GM23338 (cell line): ENCODE measurements around the gene SLF2.

Experiments used
- EZH2phosphoT487 ChIP-seq: fragments of 200-600 bp; sonication (generic); IDR thresholded peaks from one replicate; pipeline ENCODE4 v1.8.1; 2018; ENCODE audit warnings: antibody characterized with exemption; ENCODE audit not compliant: unreplicated experiment
- NANOG ChIP-seq: IDR thresholded peaks from 2 replicates; pipeline ENCODE4 v1.6.1; 2016; ENCODE audit warnings: antibody characterized with exemption, borderline replicate concordance
- POLR2AphosphoS5 ChIP-seq: IDR thresholded peaks from 2 replicates; pipeline ENCODE4 v1.6.1; 2016; ENCODE audit warnings: antibody characterized with exemption, low read depth
- TF ChIP-seq, protein P1 (sequence below), 2 experiments: fragments of 200-600 bp in 1 of 2; sonication (generic) in 1 of 2; conservative IDR thresholded peaks; 2 replicates each; pipeline versions ENCODE4 v1.5.1 to v1.6.1; 2016 to 2017; ENCODE audit warnings: antibody characterized with exemption in 2 of 2, low read depth in 2 of 2, mild to moderate bottlenecking in 2 of 2, moderate library complexity in 1 of 2

DNA sequence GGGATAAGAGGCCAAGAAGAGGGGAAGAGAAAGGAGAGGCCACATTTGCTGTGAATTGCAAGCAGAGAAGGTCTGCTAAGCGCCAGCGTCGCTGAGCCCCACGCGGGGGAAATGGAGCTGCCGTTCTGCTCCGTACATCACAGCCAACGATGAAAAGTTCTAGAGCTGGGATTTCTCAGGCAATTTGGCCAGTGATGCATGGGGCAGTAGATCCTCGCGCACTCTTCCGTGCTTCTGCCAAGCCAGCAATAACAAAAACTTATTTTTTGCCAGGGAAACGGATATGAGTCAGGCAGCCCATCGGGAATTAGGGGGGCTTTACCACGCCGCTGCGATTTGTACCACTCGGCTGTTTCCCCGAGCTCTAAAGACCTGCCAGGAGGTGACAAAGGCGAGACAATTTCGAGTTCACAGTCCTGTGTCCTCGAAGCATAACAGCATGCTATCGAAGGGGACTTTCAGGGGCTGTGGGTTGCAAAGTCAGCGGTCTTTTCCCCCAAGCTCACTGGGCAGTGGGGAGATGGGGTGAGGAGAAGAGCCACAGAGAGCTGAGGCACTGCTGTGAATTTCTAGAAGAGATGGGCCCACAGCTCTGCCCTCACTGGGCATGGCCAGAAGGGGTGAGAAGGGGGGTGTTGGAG is 30.0 kb upstream of the SLF2 start:
- TF ChIP-seq EZH2phosphoT487, result no peak
- TF ChIP-seq, protein P1, sequence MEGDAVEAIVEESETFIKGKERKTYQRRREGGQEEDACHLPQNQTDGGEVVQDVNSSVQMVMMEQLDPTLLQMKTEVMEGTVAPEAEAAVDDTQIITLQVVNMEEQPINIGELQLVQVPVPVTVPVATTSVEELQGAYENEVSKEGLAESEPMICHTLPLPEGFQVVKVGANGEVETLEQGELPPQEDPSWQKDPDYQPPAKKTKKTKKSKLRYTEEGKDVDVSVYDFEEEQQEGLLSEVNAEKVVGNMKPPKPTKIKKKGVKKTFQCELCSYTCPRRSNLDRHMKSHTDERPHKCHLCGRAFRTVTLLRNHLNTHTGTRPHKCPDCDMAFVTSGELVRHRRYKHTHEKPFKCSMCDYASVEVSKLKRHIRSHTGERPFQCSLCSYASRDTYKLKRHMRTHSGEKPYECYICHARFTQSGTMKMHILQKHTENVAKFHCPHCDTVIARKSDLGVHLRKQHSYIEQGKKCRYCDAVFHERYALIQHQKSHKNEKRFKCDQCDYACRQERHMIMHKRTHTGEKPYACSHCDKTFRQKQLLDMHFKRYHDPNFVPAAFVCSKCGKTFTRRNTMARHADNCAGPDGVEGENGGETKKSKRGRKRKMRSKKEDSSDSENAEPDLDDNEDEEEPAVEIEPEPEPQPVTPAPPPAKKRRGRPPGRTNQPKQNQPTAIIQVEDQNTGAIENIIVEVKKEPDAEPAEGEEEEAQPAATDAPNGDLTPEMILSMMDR (conservative IDR thresholded peaks at IDR 0.05; ENCODE audit: low read depth in 2 of 2), result no peak
- TF ChIP-seq POLR2AphosphoS5, result no peak
- TF ChIP-seq NANOG, result no peak
